Left colon (tissue), 2 donors: ENCODE results near the gene AOC1. TPM values are rescaled to one million over a fixed set of nuclear protein-coding genes. Genes with fewer than 3 reads are reported as not detected.
"Not testable (repeated sequence)": the region's sequence is repeated elsewhere in the genome, so short reads cannot be mapped to it uniquely, and the experiment has no call there.

Source experiments
- ATAC-seq: fragments of 200-7000 bp; cut with Tn5 transposase; one replicate; pipeline ENCODE4 v1.9.1; 2020; ENCODE audit warnings: mild to moderate bottlenecking, moderate library complexity
- DNase-seq, 2 donors: peaks; one replicate each; pipeline ENCODE4 v3.0.0-alpha.2; 2020
- intact Hi-C, 2 donors: fragments of 100-400 bp; cut with DNase I in 1 of 2; cut with micrococcal nuclease in 1 of 2; formaldehyde crosslinking; loops; one replicate each; pipeline versions ENCODE4 v1.11.2 to v1.14.0; 2022; cut with DNase I, micrococcal nuclease
- total RNA-seq, 2 donors: library from RNA; stranded (reverse); fragmentation: NEBNext Ultra II Directional; extraction: Animal tissue kit (Norgen Biotek cat#: 25700); gene quantifications; one replicate each; pipeline ENCODE4 v1.2.1, GENCODE V29; 2021
- donor health status: DM: no; HTN: no; CAD: no.
- donor health status: DM: yes; HTN: yes; CAD: no.

AOC1 gene
- total RNA-seq, 2 donors from 2014 or later = 566 to 682 TPM

DNA sequence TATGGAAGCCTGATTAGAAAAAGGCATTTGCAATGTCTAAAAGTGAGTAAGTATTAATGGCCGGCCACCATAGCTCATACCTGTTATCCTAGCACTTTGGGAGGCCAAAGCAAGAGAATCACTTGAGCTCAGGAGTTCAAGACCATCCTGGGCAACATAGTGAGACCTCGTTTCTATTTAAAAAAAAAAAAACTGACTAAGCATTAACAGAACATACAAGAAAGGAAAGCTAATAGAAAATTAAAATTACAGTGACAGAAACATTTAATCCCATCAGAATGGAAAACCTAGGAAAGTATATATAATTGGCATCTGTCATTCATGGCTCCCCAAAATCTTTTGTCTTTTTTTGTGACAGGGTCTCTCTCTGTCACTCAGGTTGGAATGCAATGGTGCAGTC, 55.9 kb downstream of the AOC1 start:
- DNase-seq (no peak), ATAC-seq (no peak)
- intact Hi-C loops = no loop called here

DNA sequence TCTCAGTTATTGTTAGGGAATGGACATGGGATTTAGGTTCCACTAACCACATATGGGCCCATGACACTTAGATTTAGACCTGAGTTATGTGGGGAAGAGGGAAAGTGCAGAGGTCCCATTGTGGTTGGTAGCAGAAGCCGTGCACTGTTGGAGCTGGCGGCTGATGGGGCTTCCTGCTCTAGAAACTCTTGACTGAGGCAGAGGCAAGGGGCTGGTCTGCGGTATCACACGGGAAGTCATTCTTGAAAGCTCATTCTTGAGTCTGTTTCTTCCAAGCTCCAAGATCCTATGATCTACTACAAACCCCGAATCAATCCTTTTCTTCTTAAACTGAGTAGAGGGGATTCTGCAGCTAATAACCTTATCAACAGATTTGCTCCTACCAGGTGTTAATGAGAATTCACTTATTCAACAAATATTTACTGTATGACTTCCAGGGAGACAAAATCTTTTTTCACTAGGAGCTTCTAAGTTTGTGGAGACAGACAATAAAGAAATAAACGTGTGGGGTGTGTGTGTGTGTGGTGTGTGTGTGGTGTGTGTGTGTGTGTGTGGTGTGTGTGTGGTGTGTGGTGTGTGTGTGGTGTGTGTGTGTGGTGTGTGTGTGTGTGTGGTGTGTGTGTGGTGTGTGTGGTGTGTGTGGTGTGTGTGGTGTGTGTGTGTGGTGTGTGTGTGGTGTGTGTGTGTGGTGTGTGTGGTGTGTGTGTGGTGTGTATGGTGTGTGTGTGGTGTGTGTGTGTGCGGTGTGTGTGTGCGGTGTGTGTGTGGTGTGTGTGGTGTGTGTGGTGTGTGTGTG, 57.1 kb downstream of the AOC1 start:
- intact Hi-C loops = no loop called here
- DNase-seq = no peak

DNA sequence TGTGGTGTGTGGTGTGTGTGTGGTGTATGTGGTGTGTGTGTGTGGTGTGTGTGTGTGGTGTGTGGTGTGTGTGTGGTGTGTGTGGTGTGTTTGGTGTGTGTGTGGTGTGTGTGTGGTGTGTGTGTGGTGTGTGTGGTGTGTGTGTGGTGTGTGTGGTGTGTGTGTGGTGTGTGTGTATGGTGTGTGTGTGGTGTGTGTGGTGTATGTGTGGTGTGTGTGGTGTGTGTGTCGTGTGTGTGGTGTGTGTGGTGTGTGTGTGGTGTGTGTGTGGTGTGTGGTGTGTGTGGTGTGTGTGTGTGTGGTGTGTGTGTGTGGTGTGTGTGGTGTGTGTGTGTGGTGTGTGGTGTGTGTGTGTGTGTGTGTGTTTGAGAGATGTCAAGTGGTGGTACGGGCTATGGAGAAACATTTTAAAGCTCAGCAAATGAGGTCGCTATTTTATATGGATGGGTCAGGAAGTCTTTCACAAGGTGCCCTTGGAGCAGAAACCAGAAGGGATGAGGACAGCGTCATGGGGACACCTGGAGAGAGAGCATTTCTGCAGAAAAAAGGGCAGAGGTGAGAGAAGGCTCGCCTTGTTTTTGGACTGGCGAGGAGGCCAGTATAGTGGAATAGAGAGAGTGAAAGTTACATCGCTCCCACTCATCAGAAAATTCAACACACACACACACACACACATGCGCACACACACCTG, 58.1 kb downstream of the AOC1 start:
- ATAC-seq, DNase-seq, intact Hi-C loops: not testable (repeated sequence)

More for the DNA sequence above, 57.1 kb downstream of the AOC1 start:
- no peak for ATAC-seq

DNA sequence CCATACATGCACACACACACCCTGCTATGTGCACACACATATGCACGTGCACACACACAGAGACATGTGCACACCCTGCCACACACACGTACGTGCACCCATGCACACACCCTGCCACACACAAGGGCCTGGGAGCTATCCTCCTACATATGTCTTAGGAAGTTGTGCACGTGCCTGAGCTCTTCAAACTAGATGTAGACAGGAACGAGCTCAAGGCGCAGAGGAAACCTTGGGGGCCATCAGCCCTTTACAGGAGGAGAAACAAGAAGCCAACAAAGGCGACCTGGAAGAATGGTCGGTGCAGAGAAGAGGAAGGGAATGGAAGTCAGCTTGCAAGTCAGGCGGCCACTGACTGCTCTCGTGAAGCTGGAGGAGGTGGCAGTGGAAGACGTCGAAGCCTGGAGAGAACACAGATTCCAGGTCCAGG, 58.7 kb downstream of the AOC1 start:
- ATAC-seq (no peak), DNase-seq (no peak)
- intact Hi-C loops = no loop called here

Other genes with a start within 250 kb of the AOC1 start
- 1 to 10 TPM; 6.4 to 8.5 TPM for gene GIMAP6, start 220.1 kb upstream of the AOC1 start, total RNA-seq
- gene GIMAP2, start 166.8 kb upstream of the AOC1 start, total RNA-seq = 1 to 10 TPM; 6.8 TPM
- 1 to 10 TPM; 1.1 to 2.4 TPM for gene GIMAP1, start 135.9 kb upstream of the AOC1 start, total RNA-seq
- gene GIMAP5, start 115.1 kb upstream of the AOC1 start, total RNA-seq = 1 to 10 TPM; 4.9 to 6.6 TPM
- gene TMEM176B, start 52.2 kb upstream of the AOC1 start, total RNA-seq = 100 to 1,000 TPM; 173 to 355 TPM
- gene TMEM176A, start 51.7 kb upstream of the AOC1 start, total RNA-seq = 100 to 1,000 TPM; 118 to 275 TPM
- gene KCNH2, start 125.8 kb downstream of the AOC1 start, total RNA-seq = 10 to 100 TPM in 1 of 2 donors, under 1 TPM in 1; 0.92 to 10.4 TPM
- gene NOS3, start 138.5 kb downstream of the AOC1 start, total RNA-seq = 1 to 10 TPM; 2.7 to 5.4 TPM
- under 1 TPM in 1 of 2 donors, not detected in 1; 0.22 TPM for gene ATG9B, start 172.0 kb downstream of the AOC1 start, total RNA-seq
- gene ABCB8, start 175.9 kb downstream of the AOC1 start, total RNA-seq = 10 to 100 TPM; 25.3 to 40.0 TPM
- gene ASIC3, start 196.0 kb downstream of the AOC1 start, total RNA-seq = 1 to 10 TPM; 1.4 to 2.3 TPM
- gene CDK5, start 205.4 kb downstream of the AOC1 start, total RNA-seq = 10 to 100 TPM; 12.8 to 15.1 TPM
- gene SLC4A2, start 207.1 kb downstream of the AOC1 start, total RNA-seq = 10 to 100 TPM; 76.7 to 97.4 TPM
- gene FASTK, start 228.3 kb downstream of the AOC1 start, total RNA-seq = 100 to 1,000 TPM in 1 of 2 donors, 10 to 100 TPM in 1; 82.0 to 108 TPM
- 10 to 100 TPM; 72.4 to 80.7 TPM for gene TMUB1, start 231.0 kb downstream of the AOC1 start, total RNA-seq
- gene AGAP3, start 234.0 kb downstream of the AOC1 start, total RNA-seq = 10 to 100 TPM; 50.8 to 64.0 TPM